GM10266 (cell line): ENCODE measurements around the gene DDX27.
A peak's percentile ranks its signal among the peaks of the same experiment; 100 is the strongest.

Source experiments
- DNase-seq: peaks from one replicate; pipeline ENCODE4 v3.0.0; 2012; ENCODE audit errors: extremely low spot score
- TF ChIP-seq, protein P1 (sequence below): IDR thresholded peaks from 2 replicates; pipeline ENCODE4 v1.5.1; 2012; ENCODE audit warnings: mild to moderate bottlenecking, low read depth; ENCODE audit not compliant: control insufficient read depth, insufficient read depth; ENCODE audit errors: missing control alignments

DDX27 gene, protein sequence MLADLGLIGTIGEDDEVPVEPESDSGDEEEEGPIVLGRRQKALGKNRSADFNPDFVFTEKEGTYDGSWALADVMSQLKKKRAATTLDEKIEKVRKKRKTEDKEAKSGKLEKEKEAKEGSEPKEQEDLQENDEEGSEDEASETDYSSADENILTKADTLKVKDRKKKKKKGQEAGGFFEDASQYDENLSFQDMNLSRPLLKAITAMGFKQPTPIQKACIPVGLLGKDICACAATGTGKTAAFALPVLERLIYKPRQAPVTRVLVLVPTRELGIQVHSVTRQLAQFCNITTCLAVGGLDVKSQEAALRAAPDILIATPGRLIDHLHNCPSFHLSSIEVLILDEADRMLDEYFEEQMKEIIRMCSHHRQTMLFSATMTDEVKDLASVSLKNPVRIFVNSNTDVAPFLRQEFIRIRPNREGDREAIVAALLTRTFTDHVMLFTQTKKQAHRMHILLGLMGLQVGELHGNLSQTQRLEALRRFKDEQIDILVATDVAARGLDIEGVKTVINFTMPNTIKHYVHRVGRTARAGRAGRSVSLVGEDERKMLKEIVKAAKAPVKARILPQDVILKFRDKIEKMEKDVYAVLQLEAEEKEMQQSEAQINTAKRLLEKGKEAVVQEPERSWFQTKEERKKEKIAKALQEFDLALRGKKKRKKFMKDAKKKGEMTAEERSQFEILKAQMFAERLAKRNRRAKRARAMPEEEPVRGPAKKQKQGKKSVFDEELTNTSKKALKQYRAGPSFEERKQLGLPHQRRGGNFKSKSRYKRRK

DNA sequence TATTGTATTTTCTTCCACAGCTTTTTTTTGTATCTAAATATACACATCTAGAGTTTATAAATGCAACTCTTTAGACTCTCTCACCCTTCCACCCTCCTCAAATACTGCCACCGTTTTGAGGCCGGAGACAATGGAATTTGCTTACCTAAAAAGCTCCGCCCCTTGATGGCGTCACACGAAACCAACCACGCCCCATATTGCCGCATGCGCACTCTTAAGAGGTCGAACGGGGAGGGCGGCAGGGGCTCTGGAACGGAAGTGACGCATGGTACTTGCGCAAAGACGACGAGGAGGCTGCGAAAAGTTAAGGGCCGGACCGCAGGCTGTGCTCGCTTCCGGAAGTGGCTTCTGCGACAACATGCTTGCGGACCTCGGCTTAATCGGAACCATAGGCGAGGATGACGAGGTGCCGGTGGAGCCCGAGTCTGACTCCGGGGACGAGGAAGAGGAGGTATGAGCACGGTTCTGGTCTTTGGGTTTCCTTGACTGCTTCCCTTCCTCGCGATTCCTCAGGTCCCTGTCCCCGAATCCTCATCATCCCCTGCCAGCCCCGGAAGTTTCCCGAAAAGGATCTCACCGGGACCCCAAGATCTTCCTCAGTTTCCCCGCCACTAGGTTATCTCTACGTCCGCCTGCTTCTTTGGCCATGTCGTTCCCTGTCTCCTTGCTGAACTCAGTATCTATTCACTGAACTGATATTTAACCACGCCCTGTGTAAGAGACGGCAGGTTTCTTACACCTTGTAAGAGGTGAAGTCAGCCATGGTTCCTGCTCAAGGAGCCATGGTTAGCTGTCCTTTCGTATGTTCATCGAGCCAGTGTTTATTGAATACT is at the start of gene DDX27:
Gene DDX27 (plus strand): TSS at position 326 of the 833 bp plus-strand sequence. CDS start 33 bp downstream, at position 359.
- DNase-seq, result peak; percentile 97
- TF ChIP-seq, protein P1, sequence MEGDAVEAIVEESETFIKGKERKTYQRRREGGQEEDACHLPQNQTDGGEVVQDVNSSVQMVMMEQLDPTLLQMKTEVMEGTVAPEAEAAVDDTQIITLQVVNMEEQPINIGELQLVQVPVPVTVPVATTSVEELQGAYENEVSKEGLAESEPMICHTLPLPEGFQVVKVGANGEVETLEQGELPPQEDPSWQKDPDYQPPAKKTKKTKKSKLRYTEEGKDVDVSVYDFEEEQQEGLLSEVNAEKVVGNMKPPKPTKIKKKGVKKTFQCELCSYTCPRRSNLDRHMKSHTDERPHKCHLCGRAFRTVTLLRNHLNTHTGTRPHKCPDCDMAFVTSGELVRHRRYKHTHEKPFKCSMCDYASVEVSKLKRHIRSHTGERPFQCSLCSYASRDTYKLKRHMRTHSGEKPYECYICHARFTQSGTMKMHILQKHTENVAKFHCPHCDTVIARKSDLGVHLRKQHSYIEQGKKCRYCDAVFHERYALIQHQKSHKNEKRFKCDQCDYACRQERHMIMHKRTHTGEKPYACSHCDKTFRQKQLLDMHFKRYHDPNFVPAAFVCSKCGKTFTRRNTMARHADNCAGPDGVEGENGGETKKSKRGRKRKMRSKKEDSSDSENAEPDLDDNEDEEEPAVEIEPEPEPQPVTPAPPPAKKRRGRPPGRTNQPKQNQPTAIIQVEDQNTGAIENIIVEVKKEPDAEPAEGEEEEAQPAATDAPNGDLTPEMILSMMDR, result no peak

DNA sequence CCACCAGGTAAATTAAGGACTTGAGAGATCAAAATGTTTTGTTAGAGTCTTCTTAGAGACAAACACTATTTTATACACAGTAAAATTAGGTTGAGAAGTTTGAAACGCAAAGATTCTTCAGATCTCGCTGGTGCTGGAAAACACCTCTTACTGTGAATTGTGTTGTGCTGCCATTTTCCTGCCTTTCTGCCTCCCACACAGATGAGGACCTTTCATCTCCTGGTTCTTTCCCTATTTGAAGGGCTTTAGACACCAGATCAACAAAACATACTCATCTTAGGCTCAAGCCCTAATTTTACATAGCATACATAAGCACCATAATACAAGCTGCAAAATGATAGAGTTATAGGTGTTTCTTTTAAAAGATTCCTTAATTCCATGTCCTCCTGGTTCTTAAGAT is 49.7 kb upstream of the DDX27 start:
- TF ChIP-seq, protein P1, result no peak
- no peak for DNase-seq

DNA sequence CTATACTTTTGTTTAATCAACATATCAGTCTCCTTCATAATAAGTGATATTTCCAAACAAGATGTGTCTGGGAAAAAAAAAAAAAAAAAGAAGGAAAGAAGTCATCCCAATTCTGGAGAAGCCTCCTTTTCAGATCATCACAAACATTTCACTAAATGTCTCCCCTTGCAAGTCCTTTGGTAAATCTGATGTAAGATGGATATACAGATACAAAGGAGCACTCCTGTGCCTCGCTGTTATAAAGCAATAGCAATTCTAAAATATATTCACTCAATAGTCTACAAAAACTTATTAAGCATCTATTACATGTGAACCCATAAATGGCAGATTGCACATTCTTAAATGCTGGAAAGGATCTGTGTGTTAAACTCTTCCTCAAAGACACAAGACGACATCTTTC is 48.5 kb upstream of the DDX27 start:
- no peak for DNase-seq
- TF ChIP-seq, protein P1, result no peak

DNA sequence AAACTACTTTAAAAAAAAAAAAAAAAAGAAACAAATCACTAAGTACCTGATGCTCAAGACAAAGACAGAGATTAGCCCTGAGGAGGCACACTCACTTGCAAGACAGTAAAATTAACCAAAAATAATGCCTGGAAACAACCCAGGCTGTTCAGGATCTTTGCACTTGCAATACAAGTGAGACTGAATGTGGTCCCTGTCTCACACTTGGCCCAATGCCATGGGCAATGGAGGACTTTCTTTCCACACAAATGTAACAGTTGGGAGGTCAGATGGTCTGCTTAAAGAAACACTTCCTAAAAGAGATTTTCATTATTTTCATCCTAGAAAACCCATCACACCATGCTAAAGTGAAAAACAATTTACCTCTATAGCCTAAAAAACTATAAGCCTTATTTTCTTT is 47.3 kb upstream of the DDX27 start:
- TF ChIP-seq, protein P1, result no peak

DNA sequence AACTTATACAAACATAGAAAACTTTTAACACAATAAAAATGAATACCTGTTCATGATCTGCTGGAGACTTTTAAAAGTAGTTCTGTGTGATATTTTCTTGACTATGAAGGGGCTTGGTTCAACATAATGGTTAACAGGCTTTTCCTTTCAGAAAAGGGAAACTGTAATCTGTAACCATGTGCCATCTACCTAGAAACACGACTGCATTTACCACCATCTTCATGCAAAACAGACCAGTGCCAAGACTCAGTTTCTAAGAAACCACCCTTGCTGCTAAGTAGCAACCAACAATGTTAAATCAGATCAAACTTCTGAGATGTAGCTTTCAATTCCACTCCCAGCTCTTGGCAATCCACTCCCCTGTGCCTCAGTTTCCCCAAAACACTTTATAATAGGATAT is 46.8 kb upstream of the DDX27 start:
- no peak for DNase-seq
- TF ChIP-seq, protein P1, result no peak

More for the DNA sequence above, 47.3 kb upstream of the DDX27 start:
- DNase-seq, result no peak

DNA sequence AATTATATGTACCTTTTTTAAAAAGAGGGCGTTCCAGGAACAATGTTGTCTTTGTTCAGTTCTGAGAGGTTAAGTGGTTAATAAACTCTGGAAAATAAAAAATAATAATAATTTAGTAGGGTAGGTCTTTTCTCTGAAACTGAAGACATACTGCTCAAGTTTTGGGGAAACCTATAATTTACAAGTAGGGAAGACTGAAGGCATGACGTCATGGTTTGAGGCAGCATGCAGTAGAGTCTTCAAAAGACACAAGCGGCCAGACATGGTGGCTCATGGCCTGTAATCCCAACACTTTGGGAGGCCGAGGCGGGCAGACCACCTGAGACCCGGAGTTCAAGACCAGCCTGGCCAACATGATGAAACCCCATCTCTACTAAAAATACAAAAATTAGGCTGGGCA is 45.0 kb upstream of the DDX27 start:
- TF ChIP-seq, protein P1, result no peak
- DNase-seq, result no peak
